Effector CD4-positive, alpha-beta T cell (primary cell): Measurements from ENCODE around the gene KRTAP4-8.
"Not testable (repeated sequence)": the region's sequence is repeated elsewhere in the genome, so short reads cannot be mapped to it uniquely, and the experiment has no call there.

Experiments
- DNase-seq: peaks from one replicate; pipeline ENCODE4 v3.0.0-alpha.2; 2020

Gene KRTAP4-8

GRCh38 chr17:41107941-41108450 is 10.1 kb upstream of the KRTAP4-8 start:
- no peak for DNase-seq

DNA sequence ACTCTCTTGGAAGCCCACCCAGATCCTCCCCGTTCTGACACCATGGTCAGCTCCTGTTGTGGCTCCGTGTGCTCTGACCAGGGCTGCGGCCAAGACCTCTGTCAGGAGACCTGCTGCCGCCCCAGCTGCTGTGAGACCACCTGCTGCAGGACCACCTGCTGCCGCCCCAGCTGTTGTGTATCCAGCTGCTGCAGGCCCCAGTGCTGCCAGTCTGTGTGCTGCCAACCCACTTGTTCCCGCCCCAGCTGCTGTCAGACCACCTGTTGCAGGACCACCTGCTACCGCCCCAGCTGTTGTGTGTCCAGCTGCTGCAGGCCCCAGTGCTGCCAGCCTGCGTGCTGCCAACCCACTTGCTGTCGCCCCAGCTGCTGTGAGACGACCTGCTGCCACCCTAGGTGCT is 7.4 kb upstream of the KRTAP4-8 start, which contains the start of gene KRTAP4-9:
Gene KRTAP4-9 (plus strand): TSS at position 43 of the 400 bp plus-strand sequence. CDS start 0 bp downstream, at position 43.
- not testable (repeated sequence) for DNase-seq

DNA sequence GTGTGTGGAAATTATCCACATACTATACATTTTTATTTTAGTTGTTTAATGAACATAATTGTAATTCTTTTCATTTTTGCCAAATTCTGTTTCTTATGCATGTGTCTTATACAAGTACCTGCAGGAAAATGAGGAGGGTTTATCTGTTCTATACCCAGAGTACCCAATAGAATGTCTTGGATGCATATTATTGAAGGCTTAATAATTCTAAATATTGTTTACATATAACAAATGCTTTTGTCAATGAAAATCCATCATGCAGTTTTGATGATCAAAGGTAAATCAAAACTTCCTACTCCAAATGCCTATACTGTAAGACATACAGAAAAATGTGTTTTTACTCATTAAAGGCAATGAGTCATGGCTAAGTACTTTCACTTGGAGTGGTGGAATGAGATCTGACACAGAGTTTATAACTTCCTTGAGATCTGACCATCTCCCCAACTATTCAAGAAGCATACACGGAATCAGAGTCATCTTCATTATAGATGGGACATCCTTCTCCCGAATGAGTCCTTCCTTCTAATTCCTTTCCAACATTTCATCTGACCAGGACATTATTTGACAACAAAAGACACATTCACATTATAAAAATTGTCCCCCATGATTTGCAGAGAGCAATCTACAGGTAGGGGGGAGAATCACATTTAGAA is 6.6 kb upstream of the KRTAP4-8 start:
- not testable (repeated sequence) for DNase-seq

- no peak for DNase-seq
Observed at GRCh38 chr17:41103896-41104295, 6.0 kb upstream of the KRTAP4-8 start.

DNA sequence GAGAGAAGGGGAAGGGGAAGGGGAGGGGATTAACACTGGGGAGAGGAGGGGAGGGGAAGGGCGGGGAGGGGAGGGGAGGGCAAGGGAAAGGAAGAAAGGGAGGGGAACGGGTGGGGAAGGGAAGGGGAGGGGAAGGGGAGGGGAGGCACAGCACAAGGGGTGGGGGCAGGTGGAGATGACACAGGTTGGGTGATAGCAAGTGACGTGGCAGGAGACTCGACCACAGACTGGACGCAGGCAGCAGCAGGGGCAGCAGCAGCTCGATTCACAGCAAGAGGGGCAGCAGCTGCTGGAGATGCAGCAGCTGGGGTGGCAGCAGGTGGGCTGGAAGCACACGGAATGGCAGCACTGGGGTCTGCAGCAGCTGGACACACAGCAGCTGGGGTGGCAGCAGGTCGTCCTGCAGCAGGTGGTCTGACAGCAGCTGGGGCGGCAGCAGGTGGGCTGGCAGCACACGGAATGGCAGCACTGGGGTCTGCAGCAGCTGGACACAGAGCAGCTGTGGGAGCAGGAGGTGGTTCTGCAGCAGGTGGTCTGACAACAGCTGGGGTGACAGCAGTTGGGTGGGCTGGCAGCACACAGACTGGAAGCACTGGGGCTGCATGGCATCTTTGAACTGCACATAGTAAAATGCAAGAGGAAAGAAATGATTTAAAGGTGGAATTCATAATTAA is 3.8 kb upstream of the KRTAP4-8 start, which contains the start of gene KRTAP4-16:
Gene KRTAP4-16 (minus strand): TSS at position 624 of the 674 bp plus-strand sequence. CDS start 0 bp downstream, at position 624.
- DNase-seq: no peak

DNA sequence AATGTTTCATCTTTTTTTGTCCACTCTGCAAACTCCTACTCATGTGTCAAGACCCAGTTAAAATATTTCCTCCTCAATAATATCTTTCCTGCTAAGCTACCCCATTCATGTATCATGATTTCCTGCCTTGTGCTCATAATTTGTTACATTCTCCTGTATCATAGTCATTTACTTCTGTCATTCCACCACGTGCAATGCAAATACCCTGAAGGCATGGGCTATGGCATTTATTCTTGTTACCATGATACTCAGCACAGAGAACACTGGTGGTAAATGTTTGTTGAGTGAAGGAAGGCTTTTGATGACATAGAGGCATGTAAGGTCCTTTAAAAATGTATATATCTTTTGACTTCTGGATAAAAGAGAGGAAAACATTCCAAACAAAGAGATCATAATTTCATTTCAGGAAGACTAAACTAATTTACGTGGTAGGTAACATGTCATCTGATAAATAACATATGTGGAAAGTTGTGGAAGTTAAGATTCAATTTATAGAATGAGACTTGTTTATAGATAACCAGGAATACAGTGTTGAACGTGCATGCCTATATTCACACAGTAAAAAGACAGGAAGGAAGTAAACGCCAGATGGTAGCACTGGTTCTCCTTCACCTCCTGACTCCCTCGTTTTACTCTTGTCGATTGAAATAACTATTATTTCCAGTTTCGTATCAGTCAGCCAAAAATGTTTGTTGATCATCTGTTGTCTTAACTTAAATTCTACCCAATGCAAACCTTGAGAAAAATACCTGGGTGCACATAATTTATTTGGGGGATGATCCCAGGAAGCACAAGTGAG is 1.9 kb upstream of the KRTAP4-8 start:
- DNase-seq: not testable (repeated sequence)

GRCh38 chr17:41098481-41098880 is 539 bp upstream of the KRTAP4-8 start:
- no peak for DNase-seq

DNA sequence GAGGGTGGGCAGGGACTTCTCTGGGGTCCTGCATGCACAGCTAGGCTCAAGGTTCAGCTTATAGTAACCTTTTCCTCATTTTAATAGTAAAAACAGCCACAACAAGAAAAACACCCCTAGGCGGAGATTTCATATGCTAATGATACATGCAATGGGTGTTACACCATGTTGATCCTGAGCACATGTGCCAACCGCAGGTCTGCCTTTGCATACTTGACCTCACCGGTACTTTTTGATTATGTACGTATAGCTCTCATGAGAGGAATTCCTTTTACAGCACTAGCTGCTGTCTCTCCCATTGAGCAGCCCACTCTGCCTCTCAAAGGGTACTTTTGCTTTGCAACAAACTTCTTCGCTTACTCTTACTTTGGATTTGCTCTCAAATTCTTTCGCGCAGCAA is 1.9 kb downstream of the KRTAP4-8 start:
- DNase-seq: no peak

DNA sequence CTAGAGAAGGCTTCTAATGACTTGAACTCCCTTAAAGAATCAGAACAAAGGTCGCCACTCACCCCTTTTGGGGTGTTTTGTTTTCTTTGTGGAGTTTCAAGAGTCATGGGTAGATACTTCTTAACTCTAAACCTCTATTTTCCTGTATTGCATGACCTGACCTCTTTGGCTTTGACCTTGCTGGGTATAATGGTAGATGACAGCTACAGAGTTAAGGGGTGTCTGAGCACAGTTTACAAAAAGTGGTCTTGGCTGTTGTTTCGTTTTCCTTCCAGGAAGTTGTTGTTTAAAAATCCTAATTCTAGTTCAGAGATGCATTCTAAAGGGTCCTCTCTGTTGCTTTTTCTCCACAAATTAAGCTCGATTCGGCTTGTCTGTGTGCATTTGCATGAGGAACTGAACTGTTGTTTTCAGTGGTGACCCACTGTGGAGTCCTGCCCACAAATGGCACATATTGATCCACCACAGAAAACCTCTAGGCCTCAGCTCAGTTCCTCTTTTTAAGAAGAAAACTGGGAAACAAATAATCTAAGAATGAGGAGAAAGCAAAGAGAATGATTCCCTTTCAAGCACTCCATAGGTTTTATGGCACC is 9.1 kb downstream of the KRTAP4-8 start:
- not testable (repeated sequence) for DNase-seq

DNA sequence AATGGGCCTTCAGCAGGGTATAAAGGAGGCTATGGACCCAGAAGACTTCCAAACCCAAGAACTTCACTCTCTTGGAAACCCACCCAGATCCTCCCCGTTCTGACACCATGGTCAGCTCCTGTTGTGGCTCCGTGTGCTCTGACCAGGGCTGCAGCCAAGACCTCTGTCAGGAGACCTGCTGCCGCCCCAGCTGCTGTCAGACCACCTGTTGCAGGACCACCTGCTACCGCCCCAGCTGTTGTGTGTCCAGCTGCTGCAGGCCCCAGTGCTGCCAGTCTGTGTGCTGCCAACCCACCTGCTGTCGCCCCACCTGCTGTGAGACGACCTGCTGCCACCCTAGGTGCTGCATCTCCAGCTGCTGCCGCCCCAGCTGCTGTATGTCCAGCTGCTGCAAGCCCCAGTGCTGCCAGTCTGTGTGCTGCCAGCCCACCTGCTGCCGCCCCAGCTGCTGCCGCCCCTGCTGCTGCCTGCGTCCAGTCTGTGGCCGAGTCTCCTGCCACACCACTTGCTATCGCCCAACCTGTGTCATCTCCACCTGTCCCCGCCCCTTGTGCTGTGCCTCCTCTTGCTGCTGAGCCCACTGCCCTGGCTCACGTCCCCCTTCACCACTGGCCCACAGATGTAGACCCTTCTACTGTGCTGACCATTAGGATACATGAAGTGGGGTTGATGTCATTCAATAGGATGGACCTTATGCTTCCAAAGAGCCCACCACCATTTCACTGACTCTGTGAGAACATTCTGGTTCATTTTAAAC is 13.7 kb downstream of the KRTAP4-8 start, which contains the start of gene KRTAP4-7:
Gene KRTAP4-7 (plus strand): TSS at position 51 of the 757 bp plus-strand sequence. CDS start 57 bp downstream, at position 108.
- not testable (repeated sequence) for DNase-seq

GRCh38 chr17:41083427-41083826 is 14.5 kb downstream of the KRTAP4-8 start:
- DNase-seq: not testable (repeated sequence)

DNA sequence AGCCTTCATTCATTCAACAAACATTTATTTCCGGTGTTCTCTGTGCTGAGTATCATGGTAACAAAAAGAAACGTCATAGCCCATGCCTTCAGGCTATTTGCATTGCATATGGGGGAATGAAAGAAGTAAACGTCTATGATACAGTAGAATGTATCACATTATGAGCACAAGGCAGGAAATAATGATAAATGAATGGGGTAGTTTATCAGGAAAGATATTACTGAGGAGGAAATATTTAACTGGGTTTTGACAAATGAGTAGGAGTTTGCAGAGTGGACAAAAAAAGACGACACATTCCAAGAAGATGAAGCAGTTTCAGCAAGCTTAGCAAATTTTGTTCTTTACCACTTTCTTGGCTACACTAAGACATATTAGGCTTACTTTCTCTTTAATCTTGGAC is 15.3 kb downstream of the KRTAP4-8 start:
- no peak for DNase-seq

- DNase-seq: no peak
Observed at GRCh38 chr17:41076788-41077187, 21.2 kb downstream of the KRTAP4-8 start.

DNA sequence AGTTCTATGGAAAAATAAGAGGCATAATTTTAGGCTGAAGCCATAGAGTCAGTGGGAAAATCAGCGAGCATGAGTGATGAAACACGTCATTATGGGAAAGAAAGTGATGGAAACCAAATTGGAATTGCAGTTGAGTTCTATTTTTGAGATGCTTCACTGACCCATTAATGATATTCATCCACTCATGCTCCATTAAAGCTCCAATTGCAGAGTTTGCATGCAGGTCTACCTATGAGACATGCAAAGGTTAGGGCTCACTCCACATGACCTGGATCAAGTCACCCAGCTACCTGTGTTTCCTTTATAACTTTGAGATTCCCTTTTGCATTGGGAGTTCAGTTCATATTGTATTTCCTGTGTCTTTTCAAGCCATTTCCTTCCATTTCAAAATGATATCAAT is 24.3 kb downstream of the KRTAP4-8 start:
- no peak for DNase-seq

- DNase-seq: no peak
Observed at GRCh38 chr17:41071606-41072360, 26.2 kb downstream of the KRTAP4-8 start.

- no peak for DNase-seq
Observed at GRCh38 chr17:41069031-41069430, 28.9 kb downstream of the KRTAP4-8 start.

DNA sequence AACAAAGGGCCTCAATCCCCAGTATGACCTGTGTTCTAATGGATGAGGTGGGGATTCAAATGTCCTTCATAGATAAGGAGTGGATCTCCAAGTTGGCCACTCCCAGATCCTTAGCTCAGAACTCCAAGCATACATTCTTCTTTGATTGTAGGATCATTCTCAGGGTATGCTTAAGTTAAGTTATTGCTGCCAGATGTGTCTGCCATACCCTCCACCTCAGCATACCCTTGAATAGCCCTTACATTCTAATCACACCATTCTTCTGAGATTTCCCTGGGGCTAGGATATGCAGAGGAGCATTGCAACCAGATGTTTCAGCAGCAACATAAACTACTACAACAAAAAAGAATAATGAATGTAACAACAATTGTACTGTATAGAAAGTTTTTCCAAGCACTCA is 30.7 kb downstream of the KRTAP4-8 start:
- DNase-seq: no peak

- DNase-seq: no peak
Observed at GRCh38 chr17:41065829-41066624, 31.9 kb downstream of the KRTAP4-8 start, which contains the start of gene KRTAP2-4. TSS of gene KRTAP2-4 (minus strand) at chr17:41065879. CDS start at chr17:41065845, 34 bp downstream.

- DNase-seq: not testable (repeated sequence)
Observed at GRCh38 chr17:41065016-41065689, 32.8 kb downstream of the KRTAP4-8 start.
